ENCODE results near the gene PCDH9. TPM values are rescaled to one million over a fixed set of nuclear protein-coding genes. Genes with fewer than 3 reads are reported as not detected.
A peak's percentile ranks its signal among the peaks of the same experiment; 100 is the strongest.

PCDH9 gene
- total RNA-seq, 1 experiment from 2014 or later, result 5.6 TPM

DNA sequence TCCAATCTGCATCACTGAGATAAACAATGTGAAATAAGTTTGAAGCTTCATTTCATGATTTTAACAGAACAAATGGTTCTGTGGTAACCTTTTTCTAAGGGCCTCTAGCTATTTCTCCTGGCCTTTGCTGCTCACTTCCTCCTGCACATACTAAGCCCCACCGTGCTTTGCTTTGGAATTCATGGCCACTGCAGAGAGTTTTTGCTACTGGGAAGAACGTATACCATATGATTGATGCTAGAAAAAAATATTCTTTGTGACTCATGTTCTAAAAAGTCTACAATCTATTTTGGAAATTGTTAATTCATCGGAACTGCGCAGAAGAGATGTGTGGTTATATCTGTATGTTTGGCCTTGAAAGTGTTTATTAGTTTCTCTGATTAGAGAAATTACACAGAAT is 747.3 kb downstream of the PCDH9 start:
- no peak for DNase-seq
- no peaks in the 10 kb centered on the region for H3K9me3 ChIP-seq (replicated peaks)
- no peaks in the 10 kb centered on the region for H3K4me1 ChIP-seq
- no peak overlapping the region for H3K27ac ChIP-seq
- H3K4me3 ChIP-seq, result no peak overlapping the region
- H3K36me3 ChIP-seq, result no peaks in the 10 kb centered on the region
- H3K27me3 ChIP-seq, result no peaks in the 10 kb centered on the region

- no peak for DNase-seq
- H3K4me3 ChIP-seq, result no peak overlapping the region
- no peaks in the 10 kb centered on the region for H3K9me3 ChIP-seq (replicated peaks)
- H3K27me3 ChIP-seq, result no peaks in the 10 kb centered on the region
- no peaks in the 10 kb centered on the region for H3K4me1 ChIP-seq
- H3K27ac ChIP-seq, result no peak overlapping the region
- no peaks in the 10 kb centered on the region for H3K36me3 ChIP-seq
Observed at GRCh38 chr13:66477816-66478215, 752.3 kb downstream of the PCDH9 start.

DNA sequence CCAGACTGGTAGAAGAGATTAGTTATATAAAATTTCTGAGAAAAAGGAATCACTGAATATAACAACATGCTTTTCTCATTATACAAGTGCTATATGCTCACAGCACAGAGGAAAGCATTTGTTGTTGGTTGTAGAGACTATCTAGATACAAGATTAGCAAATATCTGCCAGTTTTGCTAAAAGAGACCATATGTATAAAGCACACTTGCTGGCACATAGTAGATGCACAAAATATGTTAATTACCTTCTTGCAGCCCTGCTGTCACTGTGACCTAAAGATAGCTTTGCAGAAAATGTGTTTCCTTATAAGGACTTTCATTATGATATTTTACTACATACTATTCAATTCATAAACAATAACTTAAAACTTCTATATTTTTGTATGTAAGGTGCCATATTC is 755.1 kb downstream of the PCDH9 start:
- Histone ChIP-seq H3K36me3 (no peaks in the 10 kb centered on the region), H3K9me3 (replicated peaks) (no peaks in the 10 kb centered on the region), H3K27ac (no peak overlapping the region), H3K27me3 (no peaks in the 10 kb centered on the region), H3K4me1 (no peaks in the 10 kb centered on the region), H3K4me3 (no peak overlapping the region)
- DNase-seq, result no peak

- H3K4me1 ChIP-seq, result no peaks in the 10 kb centered on the region
- H3K27ac ChIP-seq, result no peak overlapping the region
- no peaks in the 10 kb centered on the region for H3K9me3 ChIP-seq (replicated peaks)
- no peak for DNase-seq
- H3K27me3 ChIP-seq, result no peaks in the 10 kb centered on the region
- no peaks in the 10 kb centered on the region for H3K36me3 ChIP-seq
- no peak overlapping the region for H3K4me3 ChIP-seq
Observed at GRCh38 chr13:66469745-66470144, 760.4 kb downstream of the PCDH9 start.

GRCh38 chr13:66468656-66469055 is 761.5 kb downstream of the PCDH9 start:
- Histone ChIP-seq H3K9me3 (replicated peaks) (no peaks in the 10 kb centered on the region), H3K4me3 (no peak overlapping the region), H3K27ac (no peak overlapping the region), H3K27me3 (no peaks in the 10 kb centered on the region), H3K36me3 (no peaks in the 10 kb centered on the region), H3K4me1 (no peaks in the 10 kb centered on the region)
- DNase-seq, result no peak

GRCh38 chr13:66462187-66462586 is 767.9 kb downstream of the PCDH9 start:
- DNase-seq, result no peak
- no peaks in the 10 kb centered on the region for H3K36me3 ChIP-seq
- no peaks in the 10 kb centered on the region for H3K9me3 ChIP-seq (replicated peaks)

GRCh38 chr13:66461021-66461420 is 769.1 kb downstream of the PCDH9 start:
- H3K4me1 ChIP-seq, result no peaks in the 10 kb centered on the region
- H3K27me3 ChIP-seq, result no peaks in the 10 kb centered on the region
- no peaks in the 10 kb centered on the region for H3K9me3 ChIP-seq (replicated peaks)
- H3K4me3 ChIP-seq, result no peak overlapping the region
- no peak overlapping the region for H3K27ac ChIP-seq
- H3K36me3 ChIP-seq, result no peaks in the 10 kb centered on the region
- DNase-seq, result no peak

More at GRCh38 chr13:66462187-66462586, 767.9 kb downstream of the PCDH9 start:
- no peak overlapping the region for H3K27ac ChIP-seq
- no peak overlapping the region for H3K4me3 ChIP-seq
- H3K4me1 ChIP-seq, result no peaks in the 10 kb centered on the region
- H3K27me3 ChIP-seq, result no peaks in the 10 kb centered on the region

DNA sequence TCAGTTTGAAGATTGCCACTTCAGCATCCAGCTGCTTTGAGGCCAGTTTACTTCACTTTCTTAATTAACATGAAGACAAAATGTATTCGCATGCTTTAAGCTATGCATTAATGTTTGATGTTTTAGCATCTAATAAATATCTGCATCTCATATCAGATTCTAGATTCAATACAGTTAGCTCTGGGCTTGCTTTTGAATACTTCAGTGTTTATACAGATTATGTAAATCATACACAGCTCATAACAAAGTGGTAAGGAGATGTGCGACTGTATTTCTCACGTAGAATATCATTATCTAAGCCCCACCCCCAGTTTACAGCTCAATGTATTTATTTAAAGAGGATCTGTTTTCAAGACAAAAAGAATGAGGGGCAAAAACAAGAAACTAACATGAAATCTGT is 770.5 kb downstream of the PCDH9 start:
- Histone ChIP-seq H3K4me3 (no peak overlapping the region), H3K27me3 (no peaks in the 10 kb centered on the region), H3K4me1 (no peaks in the 10 kb centered on the region), H3K36me3 (no peaks in the 10 kb centered on the region), H3K9me3 (replicated peaks) (no peaks in the 10 kb centered on the region), H3K27ac (no peak overlapping the region)
- no peak for DNase-seq

DNA sequence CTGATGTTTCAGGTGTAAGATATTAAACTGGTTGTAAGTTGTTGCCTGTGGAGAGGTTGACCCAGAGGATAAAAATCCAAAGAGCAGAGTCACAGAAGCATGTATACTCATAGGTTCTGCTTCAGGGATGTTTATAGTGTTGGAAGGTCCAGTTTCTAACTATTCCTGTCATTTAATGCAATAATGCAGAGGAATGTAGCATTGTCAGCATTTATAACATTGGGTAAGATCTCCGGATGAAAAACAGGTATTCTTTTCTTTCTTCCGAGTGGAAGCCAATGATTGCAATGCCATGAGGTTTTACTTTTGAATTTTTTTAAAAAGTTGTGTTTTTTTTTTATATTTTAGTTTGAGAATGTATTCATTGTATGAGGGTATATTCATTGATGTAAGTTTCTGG is 771.0 kb downstream of the PCDH9 start:
- Histone ChIP-seq H3K4me3 (no peak overlapping the region), H3K36me3 (no peaks in the 10 kb centered on the region), H3K27ac (no peak overlapping the region), H3K27me3 (no peaks in the 10 kb centered on the region), H3K4me1 (no peaks in the 10 kb centered on the region), H3K9me3 (replicated peaks) (no peaks in the 10 kb centered on the region)
- no peak for DNase-seq

DNA sequence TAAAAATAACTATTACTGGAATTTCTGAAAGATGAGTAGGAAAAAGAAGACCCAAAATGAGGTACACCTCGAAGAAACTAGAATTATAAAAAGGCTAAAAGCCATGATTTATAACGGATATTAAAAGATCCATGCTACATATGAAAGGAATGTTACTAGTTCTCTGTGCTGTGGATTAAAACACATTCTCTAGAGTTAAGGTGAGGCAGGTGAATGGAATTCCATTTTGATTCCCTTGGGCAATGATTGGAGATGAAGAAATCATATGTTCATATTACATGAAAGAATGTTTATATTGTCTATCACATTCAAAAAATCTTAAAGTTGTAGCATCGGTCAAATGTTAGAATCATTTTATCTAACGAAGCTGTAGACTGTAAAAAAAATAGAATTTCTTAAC is 783.7 kb downstream of the PCDH9 start:
- no peaks in the 10 kb centered on the region for H3K36me3 ChIP-seq
- no peaks in the 10 kb centered on the region for H3K27me3 ChIP-seq
- no peaks in the 10 kb centered on the region for H3K9me3 ChIP-seq (replicated peaks)
- DNase-seq, result no peak
- H3K4me3 ChIP-seq, result no peak overlapping the region
- no peak overlapping the region for H3K27ac ChIP-seq
- H3K4me1 ChIP-seq, result no peaks in the 10 kb centered on the region

DNA sequence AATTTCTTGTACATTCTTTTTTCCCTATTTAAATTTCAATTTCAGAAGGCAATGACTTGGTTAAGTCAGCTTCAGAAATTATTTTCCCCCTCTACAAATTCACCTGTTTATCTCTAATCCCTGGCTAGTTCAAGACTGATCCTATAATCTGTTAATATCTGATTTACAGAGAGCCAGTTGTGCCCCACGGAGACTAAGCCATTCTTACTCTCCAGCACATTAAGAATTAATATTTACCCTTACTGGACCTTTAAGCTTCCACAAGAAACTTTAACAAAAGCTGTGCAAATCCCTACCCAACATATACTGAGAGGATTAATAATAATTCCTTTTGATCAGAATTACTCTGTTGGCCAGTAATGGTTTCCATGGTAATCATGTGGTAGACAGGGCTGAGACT is 786.2 kb downstream of the PCDH9 start:
- peak in 1 of 2 experiments; percentile 9 for DNase-seq
- Histone ChIP-seq H3K27ac (no peak overlapping the region), H3K4me1 (no peaks in the 10 kb centered on the region), H3K9me3 (replicated peaks) (no peaks in the 10 kb centered on the region), H3K4me3 (no peak overlapping the region), H3K27me3 (no peaks in the 10 kb centered on the region), H3K36me3 (no peaks in the 10 kb centered on the region)

DNA sequence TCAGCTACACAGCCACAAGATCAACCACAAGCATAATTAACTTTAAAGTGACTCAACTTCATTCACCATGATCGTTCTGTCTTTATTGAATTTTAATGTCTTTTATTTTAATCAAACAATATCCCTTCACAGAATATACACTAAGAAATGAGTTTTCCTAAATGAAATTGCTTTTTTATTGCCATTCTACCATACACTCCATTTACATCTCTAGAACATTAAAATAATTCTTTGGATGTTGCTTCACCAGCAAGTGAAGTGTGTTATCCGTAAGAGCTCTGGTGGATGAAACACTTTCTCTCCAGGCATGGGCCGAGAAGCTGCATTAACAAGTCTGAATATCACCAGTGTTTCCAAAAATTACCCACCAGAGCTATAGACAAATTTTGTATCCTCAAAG is 789.2 kb downstream of the PCDH9 start:
- Histone ChIP-seq H3K27me3 (no peaks in the 10 kb centered on the region), H3K9me3 (replicated peaks) (no peaks in the 10 kb centered on the region), H3K4me1 (no peaks in the 10 kb centered on the region), H3K4me3 (no peak overlapping the region), H3K36me3 (no peaks in the 10 kb centered on the region), H3K27ac (no peak overlapping the region)
- DNase-seq, result no peak

- Histone ChIP-seq H3K9me3 (replicated peaks) (no peaks in the 10 kb centered on the region), H3K4me3 (no peak overlapping the region), H3K4me1 (no peaks in the 10 kb centered on the region), H3K27me3 (no peaks in the 10 kb centered on the region), H3K27ac (no peak overlapping the region), H3K36me3 (no peaks in the 10 kb centered on the region)
- no peak for DNase-seq
Observed at GRCh38 chr13:66430728-66431127, 799.4 kb downstream of the PCDH9 start.

- H3K27ac ChIP-seq, result no peak overlapping the region
- no peaks in the 10 kb centered on the region for H3K4me1 ChIP-seq
- no peaks in the 10 kb centered on the region for H3K9me3 ChIP-seq (replicated peaks)
- H3K36me3 ChIP-seq, result no peaks in the 10 kb centered on the region
- DNase-seq, result no peak
- no peaks in the 10 kb centered on the region for H3K27me3 ChIP-seq
- H3K4me3 ChIP-seq, result no peak overlapping the region
Observed at GRCh38 chr13:66430269-66430668, 799.9 kb downstream of the PCDH9 start.

DNA sequence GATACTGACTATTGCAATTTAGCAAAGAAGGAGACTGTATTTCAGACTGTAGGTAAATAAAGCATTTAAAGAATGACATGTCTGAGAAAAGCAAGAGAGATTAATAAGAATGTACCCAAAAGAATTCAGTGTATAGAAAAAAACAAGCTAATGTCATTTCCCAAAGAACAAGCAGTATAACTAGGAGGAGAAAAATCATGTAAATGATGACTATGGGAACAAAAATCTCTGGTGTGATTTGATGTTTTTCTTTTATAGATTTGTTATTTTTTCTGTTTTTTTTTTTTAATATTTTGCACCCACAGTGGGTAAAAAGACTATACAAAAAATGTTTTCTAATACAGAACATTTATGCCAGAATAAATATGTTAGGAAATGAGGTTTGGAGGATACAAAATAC is 801.0 kb downstream of the PCDH9 start:
- no peak for DNase-seq
- Histone ChIP-seq H3K4me3 (no peak overlapping the region), H3K27ac (no peak overlapping the region), H3K4me1 (no peaks in the 10 kb centered on the region), H3K27me3 (no peaks in the 10 kb centered on the region), H3K9me3 (replicated peaks) (no peaks in the 10 kb centered on the region), H3K36me3 (no peaks in the 10 kb centered on the region)

- Histone ChIP-seq H3K4me3 (no peak overlapping the region), H3K9me3 (replicated peaks) (no peaks in the 10 kb centered on the region), H3K27me3 (no peaks in the 10 kb centered on the region), H3K27ac (no peak overlapping the region), H3K4me1 (no peaks in the 10 kb centered on the region), H3K36me3 (no peaks in the 10 kb centered on the region)
- DNase-seq, result no peak
Observed at GRCh38 chr13:66427458-66427861, 802.7 kb downstream of the PCDH9 start.

DNA sequence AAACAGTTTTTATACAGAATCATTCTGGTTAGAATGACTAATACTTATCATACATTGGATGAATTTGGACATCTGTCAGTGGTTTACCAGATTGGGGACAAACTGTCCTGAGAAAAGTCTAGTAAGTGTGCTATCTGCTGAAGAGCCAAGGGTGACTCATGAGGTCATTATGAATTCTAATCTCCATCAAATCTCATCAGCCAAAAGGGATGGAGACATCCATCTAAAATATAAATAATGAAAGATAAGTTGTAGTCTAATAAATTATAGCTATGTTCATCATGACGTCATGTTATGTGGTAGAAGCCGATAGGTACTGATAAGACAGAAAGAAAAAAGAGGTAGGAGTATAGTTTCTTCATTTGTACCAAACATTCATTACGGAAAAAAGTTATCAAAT is 804.4 kb downstream of the PCDH9 start:
- Histone ChIP-seq H3K27ac (no peak overlapping the region), H3K36me3 (no peaks in the 10 kb centered on the region), H3K4me3 (no peak overlapping the region), H3K27me3 (no peaks in the 10 kb centered on the region), H3K4me1 (no peaks in the 10 kb centered on the region), H3K9me3 (replicated peaks) (no peaks in the 10 kb centered on the region)
- DNase-seq, result no peak

Measured in SJCRH30 (cell line).